CD14-positive monocyte (primary cell): ENCODE measurements around the gene SPAG16. TPM values are rescaled to one million over a fixed set of nuclear protein-coding genes. Genes with fewer than 3 reads are reported as not detected.

Experiments
- DNase-seq, 3 donors: peaks; one replicate each; pipeline ENCODE4 v3.0.0-alpha.2; 2011 to 2022
- H2AFZ ChIP-seq: 2 replicates; pipeline ENCODE4 v1.6.0; 2012; ENCODE audit warnings: mild to moderate bottlenecking, low read depth, low read length, inconsistent platforms; ENCODE audit not compliant: insufficient read depth, poor library complexity, severe bottlenecking
- H3K27ac ChIP-seq, 2 donors: 1 replicate in 1 of 2; 2 replicates in 1 of 2; pipeline ENCODE4 v1.5.1; 2012 to 2013; ENCODE audit warnings: low read length in 2 of 2, control low read depth in 1 of 2, inconsistent platforms in 1 of 2, low read depth in 1 of 2, mild to moderate bottlenecking in 1 of 2
- H3K27me3 ChIP-seq, 2 donors: one replicate each; pipeline versions ENCODE4 v1.6.0 to v1.6.1; 2011 to 2013; ENCODE audit warnings: low read length in 2 of 2; ENCODE audit not compliant: control insufficient read depth in 2 of 2, insufficient read depth in 2 of 2
- H3K36me3 ChIP-seq, 2 donors: replicated peaks in 1 of 2; 1 replicate in 1 of 2; 2 replicates in 1 of 2; pipeline versions ENCODE4 v1.5.1 to v1.6.1; 2012 to 2013; ENCODE audit warnings: low read length in 2 of 2, control low read depth in 1 of 2, inconsistent platforms in 1 of 2, mild to moderate bottlenecking in 1 of 2; ENCODE audit not compliant: insufficient read depth in 2 of 2, control insufficient read depth in 1 of 2
- H3K4me1 ChIP-seq, 2 donors: 1 replicate in 1 of 2; 2 replicates in 1 of 2; pipeline versions ENCODE4 v1.5.1 to v1.6.1; 2012 to 2013; ENCODE audit warnings: low read length in 2 of 2, control low read depth in 1 of 2, inconsistent platforms in 1 of 2, mild to moderate bottlenecking in 1 of 2, moderate library complexity in 1 of 2; ENCODE audit not compliant: insufficient read depth in 2 of 2, control insufficient read depth in 1 of 2
- H3K4me2 ChIP-seq: replicated peaks from 2 replicates; pipeline ENCODE3; 2012; ENCODE audit warnings: low read length, moderate library complexity, mild to moderate bottlenecking; ENCODE audit not compliant: poor library complexity, severe bottlenecking; ENCODE audit errors: extremely low read depth
- H3K4me3 ChIP-seq, 3 experiments: fragments of 200-600 bp in 1 of 3; sonication (generic) in 1 of 3; replicated peaks in 1 of 3; 1 replicate in 2 of 3; 2 replicates in 1 of 3; pipeline ENCODE4 v1.5.1; 2011 to 2013; ENCODE audit warnings: low read length in 3 of 3, mild to moderate bottlenecking in 3 of 3, control low read depth in 2 of 3, low read depth in 2 of 3, inconsistent platforms in 1 of 3, moderate library complexity in 1 of 3
- H3K79me2 ChIP-seq: 2 replicates; pipeline ENCODE4 v1.6.0; 2012; ENCODE audit warnings: mild to moderate bottlenecking, control low read depth, inconsistent platforms, low read length, moderate library complexity; ENCODE audit not compliant: insufficient read depth
- H3K9ac ChIP-seq: 2 replicates; pipeline ENCODE4 v1.6.0; 2017; ENCODE audit warnings: low read length, mild to moderate bottlenecking; ENCODE audit not compliant: insufficient read depth, poor library complexity, severe bottlenecking
- H3K9me3 ChIP-seq, 2 donors: replicated peaks in 1 of 2; 1 replicate in 1 of 2; 2 replicates in 1 of 2; pipeline versions ENCODE4 v1.5.1 to v1.6.1; 2012 to 2013; ENCODE audit warnings: low read length in 2 of 2, control low read depth in 1 of 2; ENCODE audit not compliant: control insufficient read depth in 1 of 2, insufficient read depth in 1 of 2
- H4K20me1 ChIP-seq: 2 replicates; pipeline ENCODE4 v1.6.0; 2012; ENCODE audit warnings: mild to moderate bottlenecking, low read length, control low read depth, moderate library complexity; ENCODE audit not compliant: insufficient read depth
- H3K27ac Mint-ChIP-seq, 7 donors: one replicate each; pipeline ENCODE4 v1.8.0; 2020; ENCODE audit warnings: mild to moderate bottlenecking in 7 of 7, mixed read lengths in 7 of 7, moderate library complexity in 6 of 7, inconsistent platforms in 2 of 7
- H3K27me3 Mint-ChIP-seq, 3 donors: one replicate each; pipeline ENCODE4 v1.8.0; 2021 to 2022; ENCODE audit warnings: low read depth in 3 of 3, mild to moderate bottlenecking in 3 of 3, mixed read lengths in 3 of 3, moderate library complexity in 3 of 3, inconsistent platforms in 1 of 3
- H3K36me3 Mint-ChIP-seq, 2 donors: one replicate each; pipeline ENCODE4 v1.8.0; 2020; ENCODE audit warnings: mixed read lengths in 2 of 2, inconsistent platforms in 1 of 2, mild to moderate bottlenecking in 1 of 2
- H3K4me1 Mint-ChIP-seq: one replicate; pipeline ENCODE4 v1.8.0; 2020; ENCODE audit warnings: mild to moderate bottlenecking, mixed read lengths
- H3K4me3 Mint-ChIP-seq, 2 donors: one replicate each; pipeline ENCODE4 v1.8.0; 2020; ENCODE audit warnings: mild to moderate bottlenecking in 2 of 2, mixed read lengths in 2 of 2, moderate library complexity in 1 of 2
- H3K9me3 Mint-ChIP-seq, 7 donors: one replicate each; pipeline ENCODE4 v1.8.0; 2020 to 2022; ENCODE audit warnings: mixed read lengths in 7 of 7, mild to moderate bottlenecking in 6 of 7, moderate library complexity in 6 of 7, inconsistent platforms in 2 of 7
- WGBS: methylation state at CpG from one replicate; pipeline ENCODE4 v1.1.5; 2013; ENCODE audit warnings: missing lambda C conversion rate; ENCODE audit not compliant: insufficient coverage; 5-methylcytosine and 5-hydroxymethylcytosine counted together
- intact Hi-C, 2 donors: fragments of 100-400 bp; cut with micrococcal nuclease; formaldehyde crosslinking; loops; one replicate each; pipeline versions ENCODE4 v1.15.0 to v1.15.1; 2023
- polyA plus RNA-seq, 3 donors: library from polyadenylated mRNA; depleted of rRNA in 1 of 3; unstranded in 2 of 3; stranded (reverse) in 1 of 3; fragments of 300-500 nt in 2 of 3; fragments of >200 nt in 1 of 3; fragmentation: Illumina TruSeq in 2 of 3; gene quantifications; 1 replicate in 2 of 3; 2 replicates in 1 of 3; pipeline ENCODE4 v1.2.3, GENCODE V29; 2012 to 2021
- TF ChIP-seq, protein P1 (sequence below): fragments of 200-600 bp; IDR thresholded peaks from one replicate; pipeline ENCODE4 v1.8.0; 2022; ENCODE audit warnings: antibody characterized with exemption, mild to moderate bottlenecking

SPAG16 gene
- polyA plus RNA-seq, 3 donors, result 0.12 to 0.30 TPM; not detected in 1

- H3K27ac Mint-ChIP-seq, result no peak overlapping the region
- no peaks in the 10 kb centered on the region for H3K4me1 ChIP-seq
- H3K27ac ChIP-seq, result no peak overlapping the region
- H3K9me3 Mint-ChIP-seq, result peaks cover 2 to 11% (median 3%) of the 10 kb centered on the region in 7 donors
- no peak overlapping the region for H3K4me2 ChIP-seq
- peaks cover 0 to 4% of the 10 kb centered on the region in 2 donors for H3K9me3 ChIP-seq
- no CpG with 5 or more reads among the region's 3 CpGs for WGBS
- DNase-seq, result no peak
- no peak overlapping the region for H3K9ac ChIP-seq
- intact Hi-C loops, result no loop called here
- H4K20me1 ChIP-seq, result no peaks in the 10 kb centered on the region
- no peaks in the 10 kb centered on the region for H3K4me1 Mint-ChIP-seq
- no peak overlapping the region for H3K4me3 ChIP-seq
- no peaks in the 10 kb centered on the region for H3K27me3 Mint-ChIP-seq
- no peaks in the 10 kb centered on the region for H3K36me3 Mint-ChIP-seq
- no peak overlapping the region for H3K4me3 Mint-ChIP-seq
- no peaks in the 10 kb centered on the region for H3K36me3 ChIP-seq
- no peaks in the 10 kb centered on the region for H3K27me3 ChIP-seq
- TF ChIP-seq, protein P1, sequence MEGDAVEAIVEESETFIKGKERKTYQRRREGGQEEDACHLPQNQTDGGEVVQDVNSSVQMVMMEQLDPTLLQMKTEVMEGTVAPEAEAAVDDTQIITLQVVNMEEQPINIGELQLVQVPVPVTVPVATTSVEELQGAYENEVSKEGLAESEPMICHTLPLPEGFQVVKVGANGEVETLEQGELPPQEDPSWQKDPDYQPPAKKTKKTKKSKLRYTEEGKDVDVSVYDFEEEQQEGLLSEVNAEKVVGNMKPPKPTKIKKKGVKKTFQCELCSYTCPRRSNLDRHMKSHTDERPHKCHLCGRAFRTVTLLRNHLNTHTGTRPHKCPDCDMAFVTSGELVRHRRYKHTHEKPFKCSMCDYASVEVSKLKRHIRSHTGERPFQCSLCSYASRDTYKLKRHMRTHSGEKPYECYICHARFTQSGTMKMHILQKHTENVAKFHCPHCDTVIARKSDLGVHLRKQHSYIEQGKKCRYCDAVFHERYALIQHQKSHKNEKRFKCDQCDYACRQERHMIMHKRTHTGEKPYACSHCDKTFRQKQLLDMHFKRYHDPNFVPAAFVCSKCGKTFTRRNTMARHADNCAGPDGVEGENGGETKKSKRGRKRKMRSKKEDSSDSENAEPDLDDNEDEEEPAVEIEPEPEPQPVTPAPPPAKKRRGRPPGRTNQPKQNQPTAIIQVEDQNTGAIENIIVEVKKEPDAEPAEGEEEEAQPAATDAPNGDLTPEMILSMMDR, result no peak
- H3K79me2 ChIP-seq, result no peaks in the 10 kb centered on the region
- H2AFZ ChIP-seq, result no peak overlapping the region
Measured at GRCh38 chr2:214286011-214286410, 1001.7 kb downstream of the SPAG16 start.

GRCh38 chr2:214293593-214293992 lies 1009.3 kb downstream of the SPAG16 start:
- H3K36me3 Mint-ChIP-seq, result no peaks in the 10 kb centered on the region
- H3K27ac ChIP-seq, result no peak overlapping the region
- no peaks in the 10 kb centered on the region for H3K4me1 Mint-ChIP-seq
- peaks cover 6 to 26% (median 17%) of the 10 kb centered on the region in 7 donors for H3K9me3 Mint-ChIP-seq
- no peak for DNase-seq
- no peak overlapping the region for H3K9ac ChIP-seq
- intact Hi-C loops, result no loop called here
- H3K27ac Mint-ChIP-seq, result no peak overlapping the region
- H2AFZ ChIP-seq, result no peak overlapping the region
- peaks cover 18% of the 10 kb centered on the region in 2 donors for H3K9me3 ChIP-seq
- no peaks in the 10 kb centered on the region for H3K4me1 ChIP-seq
- H3K27me3 Mint-ChIP-seq, result peaks cover 0 to 1% (median 0%) of the 10 kb centered on the region in 3 donors
- no peaks in the 10 kb centered on the region for H3K27me3 ChIP-seq
- no peaks in the 10 kb centered on the region for H3K79me2 ChIP-seq
- H3K4me2 ChIP-seq, result no peak overlapping the region
- H3K36me3 ChIP-seq, result no peaks in the 10 kb centered on the region
- no peaks in the 10 kb centered on the region for H4K20me1 ChIP-seq
- H3K4me3 Mint-ChIP-seq, result no peak overlapping the region
- TF ChIP-seq, protein P1, result no peak
- no peak overlapping the region for H3K4me3 ChIP-seq
